Body of pancreas (tissue), 4 donors: ENCODE data around the gene CREB3L1.

Experiments
- POLR2A ChIP-seq, 3 donors: fragments of 450-650 bp; IDR thresholded peaks; one replicate each; pipeline ENCODE4 v1.6.1; 2016; ENCODE audit warnings: antibody characterized with exemption in 3 of 3, mild to moderate bottlenecking in 2 of 3
- TF ChIP-seq, protein P1 (sequence below), 7 experiments: fragments of 450-650 bp in 4 of 7; fragments of 200-600 bp in 3 of 7; sonication (generic) in 3 of 7; IDR thresholded peaks; one replicate each; pipeline ENCODE4 v1.5.1; 2016 to 2019; ENCODE audit warnings: antibody characterized with exemption in 7 of 7

DNA sequence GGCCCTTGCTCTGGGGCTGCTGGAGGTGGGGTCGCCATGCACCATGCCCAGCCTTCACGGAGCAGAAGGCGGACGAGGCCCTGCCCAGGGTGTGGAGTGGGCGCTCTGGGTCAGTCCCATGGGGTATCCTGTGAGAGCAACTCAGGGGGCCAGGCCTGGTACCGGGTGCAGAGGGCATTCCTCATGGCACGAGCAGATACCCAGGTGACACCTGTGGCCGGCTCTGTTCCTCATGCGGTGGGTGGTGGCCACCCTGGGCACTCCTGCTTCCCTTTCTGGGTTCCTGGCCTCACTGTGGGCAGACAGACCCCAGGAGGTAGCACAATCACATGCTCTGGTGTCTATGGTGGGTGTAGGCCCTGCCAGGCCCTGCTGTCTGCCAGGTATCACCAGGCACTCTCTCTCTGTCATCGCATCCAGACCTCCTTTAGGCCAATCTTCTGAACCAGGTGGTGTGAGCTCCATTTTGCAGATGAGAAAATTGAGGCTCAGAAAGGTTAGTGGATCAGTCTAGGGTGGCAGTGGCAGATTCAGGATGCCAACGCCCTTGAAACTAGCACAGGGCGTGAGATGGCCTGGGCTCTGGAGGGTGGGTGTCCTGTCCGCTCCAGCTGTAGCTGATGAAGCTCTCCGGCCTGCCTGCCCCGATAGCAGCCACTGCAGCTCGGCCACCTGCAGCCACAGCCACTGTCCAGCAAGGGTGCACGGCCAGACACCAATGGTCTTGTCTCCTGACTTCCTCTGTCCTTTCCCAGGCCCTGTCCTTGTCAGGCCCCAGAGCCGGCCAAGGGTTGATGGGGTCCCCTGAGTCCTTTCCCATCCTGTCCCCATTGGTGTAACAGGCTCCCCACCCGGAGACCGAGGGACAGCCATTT, 84.9 kb downstream of the CREB3L1 start:
- TF ChIP-seq, protein P1, sequence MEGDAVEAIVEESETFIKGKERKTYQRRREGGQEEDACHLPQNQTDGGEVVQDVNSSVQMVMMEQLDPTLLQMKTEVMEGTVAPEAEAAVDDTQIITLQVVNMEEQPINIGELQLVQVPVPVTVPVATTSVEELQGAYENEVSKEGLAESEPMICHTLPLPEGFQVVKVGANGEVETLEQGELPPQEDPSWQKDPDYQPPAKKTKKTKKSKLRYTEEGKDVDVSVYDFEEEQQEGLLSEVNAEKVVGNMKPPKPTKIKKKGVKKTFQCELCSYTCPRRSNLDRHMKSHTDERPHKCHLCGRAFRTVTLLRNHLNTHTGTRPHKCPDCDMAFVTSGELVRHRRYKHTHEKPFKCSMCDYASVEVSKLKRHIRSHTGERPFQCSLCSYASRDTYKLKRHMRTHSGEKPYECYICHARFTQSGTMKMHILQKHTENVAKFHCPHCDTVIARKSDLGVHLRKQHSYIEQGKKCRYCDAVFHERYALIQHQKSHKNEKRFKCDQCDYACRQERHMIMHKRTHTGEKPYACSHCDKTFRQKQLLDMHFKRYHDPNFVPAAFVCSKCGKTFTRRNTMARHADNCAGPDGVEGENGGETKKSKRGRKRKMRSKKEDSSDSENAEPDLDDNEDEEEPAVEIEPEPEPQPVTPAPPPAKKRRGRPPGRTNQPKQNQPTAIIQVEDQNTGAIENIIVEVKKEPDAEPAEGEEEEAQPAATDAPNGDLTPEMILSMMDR (IDR thresholded peaks at IDR 0.05) = no peak
- TF ChIP-seq POLR2A (IDR thresholded peaks at IDR 0.05) = no peak
